GM21737 (cell line): ENCODE measurements around the gene UNC93A.

Source experiments
- ATAC-seq: cut with Tn5 transposase; IDR thresholded peaks from one replicate; pipeline ENCODE4 v1.9.1; 2021; ENCODE audit warnings: mild to moderate bottlenecking, moderate library complexity; ENCODE audit not compliant: unreplicated experiment

Gene UNC93A

DNA sequence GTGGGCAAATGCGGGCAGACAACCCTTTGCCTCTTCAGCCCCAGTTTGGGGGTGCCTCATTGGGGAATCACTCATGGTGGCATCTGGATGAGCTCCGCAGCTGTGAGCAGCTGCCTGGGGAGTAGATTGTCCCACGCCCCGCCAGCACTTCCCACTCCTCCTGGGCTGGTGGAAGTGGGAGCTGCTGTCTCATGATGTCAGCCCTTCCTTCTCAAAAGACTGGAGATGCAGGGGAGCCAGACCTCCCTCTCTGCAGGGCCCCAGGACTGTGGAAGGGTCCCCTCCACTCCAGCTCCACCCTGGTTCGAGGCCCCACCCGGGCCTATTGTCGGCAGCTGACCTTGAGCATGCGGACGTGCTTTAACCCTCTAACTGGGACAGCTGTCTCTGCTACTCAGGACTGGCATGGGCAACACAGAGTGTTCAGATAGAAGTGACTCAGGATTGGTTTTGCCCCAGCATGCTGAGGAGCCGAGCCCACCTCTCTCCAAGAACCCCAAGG, 2.0 kb downstream of the UNC93A start:
- no peak for ATAC-seq

GRCh38 chr6:167293590-167294091, 2.5 kb downstream of the UNC93A start:
- ATAC-seq = no peak

- ATAC-seq = no peak
These were observed 3.1 kb downstream of the UNC93A start for GRCh38 chr6:167294241-167294640.

DNA sequence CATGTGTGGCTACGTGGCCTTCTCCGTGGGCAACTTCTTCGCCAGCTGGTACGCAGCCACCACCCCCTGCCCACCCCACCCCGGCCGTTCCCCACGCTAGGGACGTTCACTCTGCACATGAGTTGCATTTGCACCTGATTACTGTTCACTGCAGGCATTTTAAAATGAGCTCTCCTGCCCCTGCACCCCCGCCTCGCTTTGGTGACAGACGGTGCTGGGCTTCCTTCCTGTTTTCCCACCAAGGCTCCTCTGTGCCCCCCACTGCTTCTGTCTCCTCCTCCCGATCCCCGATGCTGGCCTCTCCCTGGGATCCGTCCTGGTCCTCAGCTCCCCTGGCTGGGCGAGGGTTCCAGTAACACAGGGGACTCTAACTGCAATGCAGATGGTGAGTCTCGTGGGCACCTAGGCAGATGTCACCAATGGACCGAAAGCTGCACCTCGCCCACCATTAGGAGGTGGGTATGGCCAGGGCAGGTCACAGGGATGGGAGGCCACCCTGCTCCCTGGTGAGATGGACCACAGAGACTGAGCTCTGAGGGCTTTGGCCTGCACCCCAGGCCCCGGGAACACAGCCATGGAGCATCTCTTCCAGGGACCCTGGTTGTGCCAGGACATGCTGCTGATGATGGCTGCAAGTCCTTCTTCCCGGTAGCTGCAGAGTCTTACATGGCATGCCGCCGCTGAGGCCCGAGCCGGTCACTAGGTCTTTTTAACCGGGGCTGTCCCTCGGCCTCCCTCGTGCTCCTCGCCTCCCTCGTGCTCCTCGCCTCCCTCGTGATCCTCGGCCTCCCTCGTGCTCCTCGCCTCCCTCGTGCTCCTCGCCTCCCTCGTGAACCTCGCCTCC, 3.8 kb downstream of the UNC93A start:
- no peak for ATAC-seq

- no peak for ATAC-seq
These were observed 4.6 kb downstream of the UNC93A start for GRCh38 chr6:167295495-167296292.

DNA sequence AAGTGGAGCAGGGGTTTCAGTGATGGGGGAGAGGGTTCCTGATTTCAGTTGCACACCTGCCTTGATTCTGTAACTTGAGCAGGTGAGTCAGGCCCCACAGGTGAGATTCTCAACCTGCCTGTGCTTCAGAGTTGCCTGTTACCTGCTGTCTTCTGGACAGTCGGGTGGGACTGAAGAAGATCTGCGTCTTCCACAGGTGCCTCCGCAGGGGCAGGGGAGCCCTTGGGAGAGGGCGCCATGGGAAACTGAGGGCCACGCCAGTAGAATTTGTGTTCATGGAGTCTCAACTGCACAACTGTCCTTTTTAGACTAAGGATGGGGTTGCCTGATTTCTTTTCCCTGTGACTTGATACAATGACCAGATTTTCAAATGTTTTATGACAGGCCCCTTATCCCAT, 5.2 kb downstream of the UNC93A start:
- ATAC-seq = no peak

DNA sequence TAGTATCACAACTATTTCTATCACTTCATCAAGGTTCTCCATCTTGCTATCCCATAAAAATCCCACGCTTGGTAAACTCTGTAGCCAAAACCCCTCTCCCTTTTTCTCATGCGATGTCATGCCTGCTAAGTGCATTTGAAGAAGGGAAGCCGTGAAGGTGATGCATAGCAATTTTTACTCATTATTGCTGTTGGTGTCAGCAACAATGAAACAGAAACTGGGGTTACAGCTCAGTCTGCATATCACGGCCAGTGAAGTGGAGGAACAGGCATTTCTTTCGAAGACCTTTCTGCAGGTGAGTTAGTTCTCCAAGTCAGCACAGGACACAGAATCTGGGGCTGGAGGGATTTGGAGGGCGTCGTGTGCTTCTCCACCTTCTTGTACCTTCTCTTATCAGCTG, 5.8 kb downstream of the UNC93A start:
- ATAC-seq = no peak

- ATAC-seq = no peak
These were observed 7.0 kb downstream of the UNC93A start for GRCh38 chr6:167298127-167298526.

GRCh38 chr6:167299641-167300308, 8.7 kb downstream of the UNC93A start:
- ATAC-seq = no peak

DNA sequence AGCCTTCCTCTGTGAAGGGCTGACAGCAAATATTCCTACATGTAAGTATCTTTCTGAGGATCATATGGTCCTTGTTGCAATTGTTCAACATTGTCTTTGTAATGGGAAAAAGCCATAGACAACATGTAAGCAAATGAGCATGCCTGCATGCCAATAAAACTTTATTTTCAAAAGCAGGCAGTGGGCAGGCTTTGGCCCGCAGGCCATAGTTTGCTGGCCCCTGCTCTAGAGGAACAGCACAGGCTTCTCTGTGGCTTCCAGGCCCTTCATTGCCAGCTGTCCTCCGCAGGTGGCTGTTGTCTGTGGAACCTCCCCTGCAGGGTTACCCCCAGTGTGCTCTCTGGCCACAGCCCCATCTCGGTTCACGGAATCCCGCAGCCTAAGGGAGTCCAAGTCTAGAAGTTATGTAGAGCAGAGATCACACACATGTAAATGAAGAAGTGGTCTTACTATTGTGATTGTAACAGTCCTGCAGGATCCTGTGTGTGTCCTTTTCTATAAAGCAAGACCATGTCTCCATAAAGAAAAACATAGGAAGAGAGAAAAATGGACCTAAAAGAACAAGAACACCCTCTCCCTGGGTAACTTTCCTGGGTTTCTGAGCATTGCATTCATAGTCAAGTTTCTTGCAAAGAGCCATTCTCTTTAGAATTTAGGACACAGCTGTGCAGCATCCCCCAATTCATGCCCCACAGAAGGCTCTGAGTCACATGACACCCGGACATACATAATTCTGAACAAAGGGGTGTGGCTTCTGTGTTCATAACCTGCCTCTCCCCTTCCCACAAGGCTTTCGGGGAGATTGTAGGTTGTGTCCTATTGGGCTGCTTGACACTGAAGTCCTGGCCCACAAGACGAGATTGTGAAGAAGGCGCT, 10.0 kb downstream of the UNC93A start:
- no peak for ATAC-seq

DNA sequence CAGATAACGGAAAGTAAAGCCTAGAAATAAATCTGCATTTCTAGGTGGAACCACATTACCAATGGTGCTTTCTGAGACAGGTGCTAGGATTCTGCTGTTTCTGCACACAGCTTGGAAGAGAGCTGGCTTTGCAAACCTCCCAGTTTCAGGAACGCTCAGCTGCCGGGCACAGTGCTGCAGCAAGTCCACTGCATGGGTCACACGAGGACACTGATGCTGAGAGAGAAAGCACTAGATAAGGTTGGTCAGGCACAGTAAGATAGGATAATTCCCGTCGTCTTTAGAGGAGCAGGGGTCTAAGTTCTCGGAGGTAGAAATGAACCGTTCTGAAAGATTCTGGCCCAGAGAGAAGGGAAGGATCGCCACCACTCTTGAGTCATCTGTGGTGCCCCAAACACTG, 11.0 kb downstream of the UNC93A start:
- ATAC-seq = no peak

- ATAC-seq = no peak
These were observed 11.7 kb downstream of the UNC93A start for GRCh38 chr6:167302796-167303195.

GRCh38 chr6:167303675-167304625, 12.8 kb downstream of the UNC93A start:
- ATAC-seq = no peak

- ATAC-seq = no peak
These were observed 13.8 kb downstream of the UNC93A start for GRCh38 chr6:167304912-167305311.

- no peak for ATAC-seq
These were observed 14.7 kb downstream of the UNC93A start for GRCh38 chr6:167305796-167306195.

- ATAC-seq = no peak
These were observed 15.4 kb downstream of the UNC93A start for GRCh38 chr6:167306401-167306998.

GRCh38 chr6:167307342-167307955, 16.3 kb downstream of the UNC93A start:
- ATAC-seq = no peak

DNA sequence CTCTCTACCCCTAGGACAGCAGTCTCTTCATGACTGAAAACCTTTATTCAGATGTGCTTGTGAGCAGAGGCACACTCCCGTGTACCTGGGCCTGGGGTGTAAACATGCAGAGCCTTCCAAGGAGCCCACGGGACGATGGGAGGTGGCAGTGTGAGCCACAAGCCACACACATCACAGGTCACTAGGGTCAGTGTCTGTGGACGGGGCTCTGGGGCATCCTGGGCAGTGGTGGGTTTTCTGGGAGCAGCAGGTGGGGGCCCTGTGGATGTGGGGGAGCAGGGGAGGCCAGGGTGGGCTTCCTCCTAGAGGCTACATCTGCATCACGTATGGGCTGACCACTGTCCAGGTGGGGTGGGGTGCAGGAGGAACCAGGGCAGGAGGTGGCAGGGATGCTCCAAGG, 17.1 kb downstream of the UNC93A start:
- no peak for ATAC-seq
